Measurements from ENCODE around the gene KCTD5. TPM values are rescaled to one million over a fixed set of nuclear protein-coding genes. Genes with fewer than 3 reads are reported as not detected.

KCTD5 gene
- total RNA-seq, 1 experiment from 2014 or later = 27.8 TPM

GRCh38 chr16:2690852-2691251, 8.5 kb downstream of the KCTD5 start (continued):
- TF ChIP-seq CTCF (IDR thresholded peaks at IDR 0.05) = no peak

GRCh38 chr16:2691491-2692248, 9.3 kb downstream of the KCTD5 start:
- H3K4me1 Mint-ChIP-seq = peaks cover 7% of the 10 kb centered on the region; the same call in 1 of the 2 replicates
- TF ChIP-seq ZNF219 (CRISPR knock-in tag; IDR thresholded peaks at IDR 0.05; ENCODE audit: borderline replicate concordance) (no peak), TEAD4 (CRISPR knock-in tag; IDR thresholded peaks at IDR 0.05) (no peak), CTCF (IDR thresholded peaks at IDR 0.05) (no peak), USF2 (CRISPR knock-in tag; IDR thresholded peaks at IDR 0.05) (no peak), ETV6 (CRISPR knock-in tag; IDR thresholded peaks at IDR 0.05) (no peak)
- no peak overlapping the region for H3K4me3 Mint-ChIP-seq
- H3K27me3 Mint-ChIP-seq (ENCODE audit: low read depth) = no peaks in the 10 kb centered on the region
- peak overlapping the region; percentile 19; the same call in 1 of the 2 replicates for H3K27ac Mint-ChIP-seq
- DNase-seq (ENCODE audit: low spot score) (no peak), ATAC-seq (no peak)
- POLR2A ChIA-PET = interaction anchor here (2.0 kb wide), 1 partner anchor 9 kb away, joined by 6 read pairs; the partner anchor contains the start of gene KCTD5
- H3K9me3 Mint-ChIP-seq = no peaks in the 10 kb centered on the region
- CTCF ChIA-PET = interaction anchor here (0.5 to 1.2 kb wide), 2 partner anchors 106 to 140 kb away, joined by 3 read pairs; partner anchors contain the start of gene PRSS41
- H3K36me3 Mint-ChIP-seq = no peaks in the 10 kb centered on the region

- Mint-ChIP-seq H3K4me3 (no peak overlapping the region), H3K4me1 (peaks cover 7% of the 10 kb centered on the region; the same call in 1 of the 2 replicates), H3K27me3 (ENCODE audit: low read depth) (no peaks in the 10 kb centered on the region), H3K27ac (peak overlapping the region; percentile 27), H3K9me3 (no peaks in the 10 kb centered on the region), H3K36me3 (no peaks in the 10 kb centered on the region)
- TF ChIP-seq FOXP1 (CRISPR knock-in tag; IDR thresholded peaks at IDR 0.05; ENCODE audit: borderline replicate concordance) (no peak), MYBL2 (CRISPR knock-in tag; IDR thresholded peaks at IDR 0.05) (no peak), RORB (CRISPR knock-in tag; IDR thresholded peaks at IDR 0.05) (no peak)
- CTCF ChIA-PET = interaction anchor here (1.2 kb wide), 1 partner anchor 105 kb away, joined by 3 read pairs; the partner anchor contains the start of gene PRSS41
- DNase-seq (ENCODE audit: low spot score) = no peak
- POLR2A ChIA-PET = interaction anchor here (1.3 to 2.0 kb wide), 2 partner anchors 10 to 16 kb away, joined by 4 to 6 read pairs; partner anchors contain the start of gene KCTD5
- ATAC-seq = no peak
Observed at GRCh38 chr16:2692251-2692947, 10.1 kb downstream of the KCTD5 start.

- DNase-seq (ENCODE audit: low spot score) (peak; percentile 60), ATAC-seq (peak; percentile 79)
- Mint-ChIP-seq H3K4me3 (no peak overlapping the region), H3K27ac (peak overlapping the region; percentile 70; the same call in 1 of the 2 replicates), H3K9me3 (no peaks in the 10 kb centered on the region), H3K36me3 (no peaks in the 10 kb centered on the region), H3K27me3 (ENCODE audit: low read depth) (no peaks in the 10 kb centered on the region), H3K4me1 (peaks cover 7% of the 10 kb centered on the region; the same call in 1 of the 2 replicates)
- ChIA-PET POLR2A (interaction anchor here (1.3 to 2.0 kb wide), 2 partner anchors 11 to 15 kb away, joined by 4 to 6 read pairs; partner anchors contain the start of gene KCTD5), CTCF (interaction anchor here (0.5 kb wide), 1 partner anchor 674 kb away, joined by 3 read pairs; no protein-coding TSS in a partner anchor)
- TF ChIP-seq USF2 (CRISPR knock-in tag; IDR thresholded peaks at IDR 0.05) (peak; percentile 60), ERG (CRISPR knock-in tag; IDR thresholded peaks at IDR 0.05) (no peak), ZNF532 (CRISPR knock-in tag; IDR thresholded peaks at IDR 0.05; ENCODE audit: borderline replicate concordance) (no peak)
Observed at GRCh38 chr16:2692948-2693651, 10.8 kb downstream of the KCTD5 start.
